ENCODE measurements around the gene FAM219A.

Gene FAM219A

GRCh38 chr9:34451135-34451534, 7.2 kb downstream of the FAM219A start:
- CTCF ChIA-PET, result interaction anchor here (0.8 to 1.3 kb wide), 4 partner anchors 12 to 47 kb away, joined by 3 to 4 read pairs (median 4); no protein-coding TSS in a partner anchor
- POLR2A ChIA-PET, result no interaction called here
- TF ChIP-seq ZFP41 (tag by site-specific recombination; IDR thresholded peaks at IDR 0.05; ENCODE audit: borderline replicate concordance) (no peak), ZNF433 (tag by site-specific recombination; IDR thresholded peaks at IDR 0.05; ENCODE audit: low read depth) (no peak), ZFP69B (tag by site-specific recombination; IDR thresholded peaks at IDR 0.05) (no peak), SETDB1 (IDR thresholded peaks at IDR 0.05; ENCODE audit: insufficient read length, low read length) (no peak), ZNF510 (tag by site-specific recombination; IDR thresholded peaks at IDR 0.05; ENCODE audit: insufficient replicate concordance) (no peak), ZNF404 (tag by site-specific recombination; IDR thresholded peaks at IDR 0.05) (no peak), ZNF394 (tag by site-specific recombination; IDR thresholded peaks at IDR 0.05; ENCODE audit: borderline replicate concordance) (no peak), ZNF501 (tag by site-specific recombination; IDR thresholded peaks at IDR 0.05) (no peak), SP7 (tag by site-specific recombination; IDR thresholded peaks at IDR 0.05) (no peak)

GRCh38 chr9:34450644-34451043, 7.7 kb downstream of the FAM219A start:
- no peaks in the 10 kb centered on the region; the same call in 1 of the 2 replicates for H3K4me1 ChIP-seq (ENCODE audit: control insufficient read depth, insufficient read depth, low read length)
- POLR2A ChIA-PET, result no interaction called here
- H3K4me3 ChIP-seq (ENCODE audit: low read depth, low read length), result no peak overlapping the region
- H3K9me3 ChIP-seq (ENCODE audit: control insufficient read depth, insufficient read depth, low read depth, low read length), result no peaks in the 10 kb centered on the region
- no peak overlapping the region for H3K27ac ChIP-seq (ENCODE audit: extremely low read depth, low read depth, low read length)
- TF ChIP-seq ZNF654 (tag by site-specific recombination; IDR thresholded peaks at IDR 0.05; ENCODE audit: low read depth) (no peak), SP2 (tag by site-specific recombination; IDR thresholded peaks at IDR 0.05) (no peak), ZNF221 (tag by site-specific recombination; IDR thresholded peaks at IDR 0.05; ENCODE audit: borderline replicate concordance) (no peak)
- TF ChIP-seq, protein P1, sequence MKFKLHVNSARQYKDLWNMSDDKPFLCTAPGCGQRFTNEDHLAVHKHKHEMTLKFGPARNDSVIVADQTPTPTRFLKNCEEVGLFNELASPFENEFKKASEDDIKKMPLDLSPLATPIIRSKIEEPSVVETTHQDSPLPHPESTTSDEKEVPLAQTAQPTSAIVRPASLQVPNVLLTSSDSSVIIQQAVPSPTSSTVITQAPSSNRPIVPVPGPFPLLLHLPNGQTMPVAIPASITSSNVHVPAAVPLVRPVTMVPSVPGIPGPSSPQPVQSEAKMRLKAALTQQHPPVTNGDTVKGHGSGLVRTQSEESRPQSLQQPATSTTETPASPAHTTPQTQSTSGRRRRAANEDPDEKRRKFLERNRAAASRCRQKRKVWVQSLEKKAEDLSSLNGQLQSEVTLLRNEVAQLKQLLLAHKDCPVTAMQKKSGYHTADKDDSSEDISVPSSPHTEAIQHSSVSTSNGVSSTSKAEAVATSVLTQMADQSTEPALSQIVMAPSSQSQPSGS (tag by site-specific recombination; IDR thresholded peaks at IDR 0.05; ENCODE audit: low read depth), result no peak
- H3K36me3 ChIP-seq (ENCODE audit: control insufficient read depth in 2 of 2, insufficient read depth in 1 of 2, low read length in 2 of 2), result no peaks in the 10 kb centered on the region
- CTCF ChIA-PET, result interaction anchor here (0.7 to 1.3 kb wide), 3 partner anchors 19 to 46 kb away, joined by 3 to 4 read pairs (median 3); no protein-coding TSS in a partner anchor

More at GRCh38 chr9:34451135-34451534, 7.2 kb downstream of the FAM219A start:
- no peaks in the 10 kb centered on the region; the same call in 1 of the 2 replicates for H3K4me1 ChIP-seq (ENCODE audit: control insufficient read depth, insufficient read depth, low read length)
- no peaks in the 10 kb centered on the region; a peak in 1 of 3 replicates for H3K36me3 ChIP-seq (ENCODE audit: control insufficient read depth in 2 of 2, insufficient read depth in 1 of 2, low read length in 2 of 2)
- H3K4me3 ChIP-seq (ENCODE audit: low read depth, low read length), result no peak overlapping the region
- H3K27ac ChIP-seq (ENCODE audit: extremely low read depth, low read depth, low read length), result no peak overlapping the region
- no peaks in the 10 kb centered on the region for H3K9me3 ChIP-seq (ENCODE audit: control insufficient read depth, insufficient read depth, low read depth, low read length)

DNA sequence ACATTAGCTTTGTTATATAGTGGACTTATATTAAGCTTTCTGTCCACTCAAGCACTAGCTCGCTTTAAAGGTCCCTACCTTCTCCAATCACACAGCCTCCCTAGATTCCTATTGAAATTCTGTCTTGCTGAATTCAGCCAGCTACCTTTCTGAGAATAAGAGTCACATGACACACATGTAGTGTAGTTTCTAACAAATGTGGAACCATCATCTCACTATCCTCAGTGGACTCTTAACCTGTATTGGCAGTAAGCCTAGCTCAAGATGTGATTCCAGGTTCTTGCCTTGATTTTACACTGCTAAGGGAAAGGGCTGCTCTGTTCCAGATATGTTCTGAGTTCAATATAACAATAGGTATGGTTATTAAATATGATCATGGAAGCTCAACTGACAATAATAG, 11.4 kb downstream of the FAM219A start:
- no peaks in the 10 kb centered on the region for H3K9me3 ChIP-seq (ENCODE audit: control insufficient read depth, insufficient read depth, low read depth, low read length)
- no peaks in the 10 kb centered on the region for H3K36me3 ChIP-seq (ENCODE audit: control insufficient read depth in 2 of 2, insufficient read depth in 1 of 2, low read length in 2 of 2)
- ChIA-PET POLR2A (interaction anchor here (1.9 kb wide), 1 partner anchor 9 kb away, joined by 8 read pairs; no protein-coding TSS in a partner anchor), CTCF (interaction anchor here (0.6 to 2.7 kb wide), 6 partner anchors 9 to 187 kb away, joined by 3 to 16 read pairs (median 6); no protein-coding TSS in a partner anchor)
- no peak overlapping the region for H3K4me3 ChIP-seq (ENCODE audit: low read depth, low read length)
- no peak overlapping the region for H3K27ac ChIP-seq (ENCODE audit: extremely low read depth, low read depth, low read length)
- TF ChIP-seq ZNF747 (tag by site-specific recombination; IDR thresholded peaks at IDR 0.05), result no peak
- no peaks in the 10 kb centered on the region for H3K4me1 ChIP-seq (ENCODE audit: control insufficient read depth, insufficient read depth, low read length)

DNA sequence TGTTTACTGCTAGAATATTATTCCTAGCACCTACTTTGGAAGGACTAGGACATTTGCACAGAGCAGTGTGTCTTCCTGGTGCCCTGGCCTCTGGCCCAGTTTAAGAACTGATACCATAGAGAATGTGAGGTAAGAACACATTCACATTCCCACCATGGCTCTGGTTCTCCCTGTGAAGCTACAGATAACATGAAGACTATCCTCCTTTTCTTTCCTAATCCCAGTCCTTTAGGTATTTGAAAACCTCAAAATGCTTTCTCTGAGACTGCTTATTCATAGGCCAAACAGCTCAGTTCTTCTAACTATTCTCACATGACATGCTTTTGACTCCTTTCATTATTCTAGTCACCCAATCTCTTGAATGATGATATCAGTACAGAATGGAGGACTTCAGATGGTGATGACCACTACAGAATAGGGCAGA, 11.9 kb downstream of the FAM219A start:
- Histone ChIP-seq H3K4me1 (ENCODE audit: control insufficient read depth, insufficient read depth, low read length) (no peaks in the 10 kb centered on the region), H3K4me3 (ENCODE audit: low read depth, low read length) (no peak overlapping the region), H3K9me3 (ENCODE audit: control insufficient read depth, insufficient read depth, low read depth, low read length) (no peaks in the 10 kb centered on the region), H3K36me3 (ENCODE audit: control insufficient read depth in 2 of 2, insufficient read depth in 1 of 2, low read length in 2 of 2) (no peaks in the 10 kb centered on the region), H3K27ac (ENCODE audit: extremely low read depth, low read depth, low read length) (no peak overlapping the region)
- ChIA-PET POLR2A (interaction anchor here (1.9 kb wide), 1 partner anchor 9 kb away, joined by 8 read pairs; no protein-coding TSS in a partner anchor), CTCF (interaction anchor here (0.6 to 2.7 kb wide), 6 partner anchors 10 to 188 kb away, joined by 3 to 16 read pairs (median 6); no protein-coding TSS in a partner anchor)
- no peak for TF ChIP-seq ZNF660 (tag by site-specific recombination; IDR thresholded peaks at IDR 0.05)
- no peak for TF ChIP-seq GFI1B (tag by site-specific recombination; IDR thresholded peaks at IDR 0.05)
- no peak for TF ChIP-seq ZNF707 (tag by site-specific recombination; IDR thresholded peaks at IDR 0.05)
- TF ChIP-seq ZNF23 (tag by site-specific recombination; IDR thresholded peaks at IDR 0.05; ENCODE audit: borderline replicate concordance), result no peak

All from HEK293 (cell line).